Esophagus squamous epithelium (tissue), 4 donors: Measurements from ENCODE around the gene KLHL21.

Experiments
- CTCF ChIP-seq, 6 experiments: fragments of 450-650 bp in 4 of 6; fragments of 200-600 bp in 2 of 6; sonication (generic) in 2 of 6; IDR thresholded peaks; one replicate each; pipeline ENCODE4 v1.5.1; 2016 to 2019; ENCODE audit warnings: antibody characterized with exemption in 6 of 6, mild to moderate bottlenecking in 4 of 6, moderate library complexity in 4 of 6
- POLR2A ChIP-seq, 4 donors: fragments of 450-650 bp; IDR thresholded peaks; one replicate each; pipeline ENCODE4 v1.6.1; 2017; ENCODE audit warnings: antibody characterized with exemption in 4 of 4, mild to moderate bottlenecking in 4 of 4, moderate library complexity in 3 of 4

GRCh38 chr1:6637770-6638169, 35.1 kb upstream of the KLHL21 start:
- TF ChIP-seq POLR2A (IDR thresholded peaks at IDR 0.05) (no peak), CTCF (IDR thresholded peaks at IDR 0.05) (no peak)
